Hematopoietic multipotent progenitor cell treated with erythropoietin and hydrocortisone succinate and interleukin-3 and kit ligand, for 17 days (in vitro differentiated cells): Measurements from ENCODE around the gene LONP2.
"Not testable (repeated sequence)": the region's sequence is repeated elsewhere in the genome, so short reads cannot be mapped to it uniquely, and the experiment has no call there.

Experiments used
- DNase-seq: peaks from one replicate; pipeline ENCODE4 v3.0.0-alpha.2; 2015; ENCODE audit warnings: low spot score

LONP2 gene

DNA sequence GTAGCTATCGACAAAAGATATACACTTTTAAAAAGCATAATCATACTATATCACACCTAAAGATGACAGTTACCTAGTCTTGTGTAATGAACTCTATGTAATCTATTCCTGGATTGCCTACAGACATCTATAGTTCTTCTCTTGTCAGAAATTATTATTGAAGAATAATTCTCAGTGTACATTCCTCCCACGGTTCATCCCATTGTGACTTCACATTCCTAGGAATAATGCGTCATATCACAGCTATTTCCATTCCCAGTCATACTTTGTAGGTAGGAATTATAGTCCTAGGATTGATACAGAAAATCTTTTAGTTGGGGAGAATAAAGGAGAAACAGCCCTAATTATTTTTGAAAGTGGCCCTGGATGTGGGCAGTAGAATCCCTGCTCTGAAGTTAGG, 47.2 kb downstream of the LONP2 start:
- DNase-seq: no peak

DNA sequence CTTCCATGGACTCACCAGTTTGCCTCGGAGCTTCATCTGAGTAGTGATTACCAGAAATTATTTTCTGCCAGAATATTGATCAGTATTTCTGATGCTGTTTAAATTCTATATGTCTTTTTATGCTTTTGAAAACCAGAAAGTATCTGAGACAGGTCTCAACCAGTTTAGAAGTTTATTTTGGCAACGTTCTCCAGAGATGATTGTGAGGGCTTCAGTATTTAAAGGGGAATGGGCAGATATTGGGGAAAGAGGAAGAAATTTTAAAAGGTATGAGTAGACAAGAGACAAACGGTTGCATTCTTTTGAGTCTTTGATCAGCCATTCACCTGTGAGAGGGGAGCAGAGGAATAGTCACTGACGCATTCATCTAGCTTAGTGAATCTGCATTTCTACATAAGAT, 47.7 kb downstream of the LONP2 start:
- no peak for DNase-seq

DNA sequence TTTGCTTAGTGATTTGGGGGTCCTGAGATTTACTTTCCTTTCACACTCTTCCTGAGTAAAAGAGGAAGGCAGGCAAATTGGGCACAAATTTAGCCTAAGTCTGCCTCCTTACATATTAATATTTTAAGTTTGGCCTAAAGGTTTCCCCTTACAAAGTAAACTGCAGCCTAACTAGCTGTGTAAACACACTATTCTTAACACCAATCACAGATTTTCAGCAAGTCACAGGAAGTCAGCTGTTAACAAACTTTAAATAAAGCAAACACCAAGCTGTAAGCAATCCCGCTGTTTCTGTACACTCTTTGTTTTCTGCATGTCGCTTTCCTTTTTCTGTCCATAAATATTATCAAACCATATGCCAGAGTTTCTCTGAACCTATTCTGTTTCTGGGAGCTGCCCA, 48.4 kb downstream of the LONP2 start:
- DNase-seq: no peak

DNA sequence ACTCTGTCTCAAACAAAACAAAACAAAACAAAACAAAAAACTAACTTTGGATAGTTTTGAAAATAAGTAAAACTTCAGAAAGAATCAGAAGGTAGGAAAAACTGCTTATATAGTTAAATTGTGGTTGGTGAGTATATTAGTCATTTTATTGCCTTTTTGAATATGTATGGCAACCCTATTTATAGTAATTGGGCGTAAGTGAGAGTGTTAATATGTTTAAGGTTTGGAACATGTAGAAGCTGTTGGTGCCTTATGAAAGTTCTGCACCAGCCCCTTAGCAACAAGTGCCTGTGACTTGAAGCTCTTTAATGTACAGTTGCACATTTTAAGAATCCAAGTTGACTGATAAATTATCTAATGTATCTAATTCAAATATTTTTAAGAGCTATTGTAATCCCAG, 50.6 kb downstream of the LONP2 start:
- DNase-seq: no peak

DNA sequence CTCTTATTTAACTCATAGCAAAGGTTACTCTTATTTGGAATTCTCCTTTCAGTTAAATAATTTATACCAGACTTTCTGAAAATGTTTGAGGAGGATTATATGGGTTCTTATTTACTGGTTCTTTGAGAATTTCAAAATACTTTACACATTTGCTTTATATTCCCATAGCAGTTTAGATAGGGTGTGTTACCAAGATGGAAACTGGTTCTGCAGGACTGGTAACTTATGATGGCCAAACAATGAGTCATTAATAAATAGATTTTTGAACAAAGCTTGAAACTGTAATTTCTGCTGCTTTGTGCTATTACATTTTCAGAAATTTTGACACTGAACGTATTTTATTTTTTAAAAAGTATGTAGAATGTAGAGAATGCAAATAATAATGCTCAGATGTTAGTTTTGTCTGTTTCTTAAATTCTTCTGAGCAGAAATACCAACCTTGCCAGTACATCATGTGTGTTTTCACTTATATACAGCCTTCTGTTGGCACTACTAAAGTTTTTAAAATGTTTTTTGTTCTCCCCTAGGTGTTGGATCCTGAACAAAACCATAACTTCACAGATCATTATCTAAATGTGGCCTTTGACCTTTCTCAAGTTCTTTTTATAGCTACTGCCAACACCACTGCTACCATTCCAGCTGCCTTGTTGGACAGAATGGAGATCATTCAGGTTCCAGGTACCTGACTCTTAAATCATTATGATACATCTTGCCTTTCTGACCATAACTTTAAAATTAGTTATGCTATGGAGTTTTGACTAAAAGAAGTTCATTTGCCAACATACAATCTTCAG, 51.6 kb downstream of the LONP2 start:
- no peak for DNase-seq

DNA sequence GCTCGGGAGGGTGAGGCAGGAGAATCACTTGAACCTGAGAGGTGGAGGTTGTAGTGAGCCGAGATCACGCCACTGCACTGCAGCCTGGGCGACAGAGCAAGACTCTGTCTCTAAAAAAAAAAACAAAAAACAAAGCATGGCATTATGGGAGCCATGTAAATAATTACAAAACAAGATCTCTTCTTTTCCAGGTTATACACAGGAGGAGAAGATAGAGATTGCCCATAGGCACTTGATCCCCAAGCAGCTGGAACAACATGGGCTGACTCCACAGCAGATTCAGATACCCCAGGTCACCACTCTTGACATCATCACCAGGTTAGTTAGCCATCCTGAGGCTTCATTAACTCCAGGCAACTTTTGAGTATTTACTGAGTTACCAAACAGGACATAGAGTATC, 55.4 kb downstream of the LONP2 start:
- DNase-seq: no peak

DNA sequence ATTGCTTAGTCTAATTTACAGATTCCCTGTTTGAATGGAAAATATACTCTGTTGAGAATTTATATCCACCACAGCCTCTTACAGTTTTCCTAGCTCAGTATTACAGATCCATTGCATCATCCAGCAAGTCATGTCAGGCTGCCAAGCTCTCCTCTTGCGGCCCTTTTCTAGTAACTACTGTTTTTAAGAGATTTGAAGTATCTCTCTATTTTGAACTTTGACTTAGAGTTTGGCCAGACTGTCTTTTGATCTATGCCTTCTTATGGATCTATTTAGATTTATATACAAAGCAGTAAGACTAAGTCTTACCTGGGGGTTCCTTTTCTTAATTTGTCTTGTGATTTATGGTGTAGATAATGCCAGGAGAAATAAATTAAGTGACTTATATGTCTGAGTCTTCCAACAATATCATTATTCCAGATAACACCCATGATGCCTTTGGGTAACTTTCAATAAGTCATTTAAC, 56.3 kb downstream of the LONP2 start:
- DNase-seq: peak; percentile 44

DNA sequence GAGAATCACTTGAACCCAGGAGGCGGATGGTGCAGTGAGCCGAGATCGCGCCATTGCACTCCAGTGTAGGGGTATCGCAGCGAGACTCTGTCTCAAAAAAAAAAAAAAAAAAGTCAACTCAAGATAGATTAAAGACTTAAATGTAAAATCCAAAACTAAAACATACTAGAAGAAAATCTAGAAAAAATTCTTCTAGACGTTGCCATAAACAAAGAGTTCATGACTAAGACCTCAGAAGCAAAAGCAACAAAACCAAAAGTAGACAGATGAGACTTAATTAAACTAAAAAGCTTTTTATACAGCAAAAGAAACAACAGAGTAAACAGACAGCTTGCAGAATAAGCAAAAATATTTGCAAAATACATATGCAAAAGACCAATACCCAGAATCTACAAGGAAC, 64.4 kb downstream of the LONP2 start:
- no peak for DNase-seq

DNA sequence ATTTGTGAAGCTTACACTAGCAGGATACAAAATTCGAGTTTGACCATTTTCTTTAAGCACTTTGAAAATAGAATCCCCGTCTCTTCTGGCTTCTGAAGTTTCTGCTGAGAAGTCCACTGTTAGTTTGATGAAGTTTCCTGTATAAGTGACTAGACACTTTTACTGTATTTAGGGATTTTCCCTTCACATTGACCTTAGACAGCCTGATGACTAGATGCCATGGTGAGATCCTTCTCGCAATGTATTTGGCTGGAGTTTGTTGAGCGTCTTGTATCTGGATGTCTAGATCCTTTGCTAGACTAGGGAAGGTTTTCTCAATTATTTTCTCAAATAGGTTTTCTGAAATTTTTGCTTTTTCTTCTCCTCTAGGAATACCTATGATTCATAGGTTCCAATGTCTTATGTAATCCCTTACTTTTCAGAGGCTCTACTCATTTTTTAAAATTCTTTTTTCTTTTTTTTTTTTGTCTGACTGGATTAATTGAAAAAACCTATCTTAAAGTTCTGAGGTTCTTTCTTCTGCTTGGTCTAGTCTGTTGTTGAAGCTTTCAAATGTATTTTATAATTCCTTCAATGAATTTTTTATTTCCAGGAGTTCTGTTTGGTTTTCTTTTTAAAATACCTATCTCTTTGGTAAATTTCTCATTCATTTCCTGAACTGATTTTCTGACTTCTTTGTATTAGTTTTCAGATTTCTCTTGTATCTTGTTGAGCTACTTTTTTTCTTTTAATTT, 67.0 kb downstream of the LONP2 start:
- DNase-seq: no peak

DNA sequence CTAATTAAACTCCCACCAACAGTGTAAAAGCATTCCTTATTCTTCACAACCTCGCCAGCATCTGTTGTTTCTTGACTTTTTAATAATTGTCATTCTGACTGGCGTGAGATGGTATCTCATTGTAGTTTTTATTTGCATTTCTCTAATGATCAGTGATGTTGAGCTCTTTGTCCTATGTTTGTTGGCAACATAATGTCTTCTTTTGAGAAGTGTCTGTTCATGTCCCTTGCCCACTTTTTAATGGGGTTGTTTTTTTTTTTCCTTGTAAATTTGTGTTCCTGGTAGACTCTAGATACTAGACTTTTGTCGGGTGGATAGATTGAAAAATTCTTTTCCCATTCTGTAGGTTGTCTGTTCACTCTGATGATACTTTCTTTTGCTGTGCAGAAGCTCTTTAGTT, 69.8 kb downstream of the LONP2 start:
- not testable (repeated sequence) for DNase-seq

DNA sequence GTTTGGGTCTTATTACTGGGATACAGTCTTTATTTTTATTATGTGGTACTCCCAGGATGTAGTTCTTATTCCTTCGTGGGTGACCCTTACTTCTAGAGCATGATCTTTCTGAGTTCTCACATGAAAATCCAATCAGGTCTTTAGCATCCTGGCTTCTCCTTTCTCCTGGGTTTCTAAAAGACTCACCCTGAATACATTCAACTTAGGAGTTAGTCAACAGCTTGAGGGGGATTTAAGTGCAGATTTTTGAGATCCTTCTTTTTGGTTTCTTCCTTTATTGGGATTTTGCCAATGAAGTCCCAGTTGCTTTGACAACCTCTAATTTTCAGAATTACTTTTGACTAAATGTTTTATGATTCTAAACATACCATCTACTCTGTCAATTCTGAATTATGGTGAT, 72.9 kb downstream of the LONP2 start:
- no peak for DNase-seq

DNA sequence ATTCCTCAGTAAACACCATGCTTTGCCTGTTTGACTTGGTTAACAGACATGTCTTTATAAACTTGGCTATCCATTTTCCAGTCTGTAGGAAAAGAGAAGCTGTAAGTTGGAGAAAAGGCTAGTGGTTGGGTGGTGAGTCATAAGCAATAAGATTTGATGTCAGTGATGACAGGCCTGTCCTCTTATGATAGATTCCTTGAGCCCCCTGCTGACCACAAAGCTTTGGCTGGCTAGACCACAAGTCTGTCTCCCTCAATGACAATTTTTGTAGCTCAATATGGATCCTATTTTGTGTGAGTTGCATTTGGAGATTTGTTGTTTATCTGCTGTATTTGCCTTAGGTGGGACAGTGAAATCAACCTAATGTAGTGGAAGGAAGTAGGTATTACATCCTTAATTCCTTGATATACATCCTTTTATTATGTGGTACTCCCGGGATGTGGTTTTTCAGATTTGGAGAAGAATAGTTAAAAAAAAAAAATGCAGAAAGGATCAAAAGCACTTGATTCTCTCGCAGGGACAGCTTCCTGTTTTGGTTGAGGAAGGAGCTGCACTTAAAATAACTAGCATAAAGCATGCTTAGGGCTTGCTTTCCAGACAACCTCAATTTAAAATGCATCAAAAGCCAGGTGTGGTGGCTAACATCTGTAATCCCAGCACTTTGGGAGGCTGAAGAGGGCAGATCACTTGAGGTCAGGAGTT, 73.7 kb downstream of the LONP2 start:
- no peak for DNase-seq

DNA sequence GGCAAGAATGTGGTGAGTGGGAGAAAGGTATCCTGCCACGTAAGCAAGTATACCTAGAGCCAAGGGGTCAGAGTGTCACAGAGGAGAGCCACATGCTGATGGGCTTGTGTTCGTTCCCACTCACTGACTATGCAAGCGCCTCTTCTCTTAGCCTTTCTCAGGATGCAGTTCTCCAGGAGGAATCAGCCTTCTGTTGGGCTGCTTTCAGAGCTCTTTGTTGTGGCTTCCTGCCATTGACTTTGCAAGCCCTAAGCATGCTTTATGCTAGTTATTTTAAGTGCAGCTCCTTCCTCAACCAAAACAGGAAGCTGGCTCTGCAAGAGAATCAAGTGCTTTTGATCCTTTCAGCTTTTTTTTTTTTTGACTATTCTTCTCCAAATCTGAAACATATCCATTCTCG, 74.5 kb downstream of the LONP2 start:
- DNase-seq: no peak

DNA sequence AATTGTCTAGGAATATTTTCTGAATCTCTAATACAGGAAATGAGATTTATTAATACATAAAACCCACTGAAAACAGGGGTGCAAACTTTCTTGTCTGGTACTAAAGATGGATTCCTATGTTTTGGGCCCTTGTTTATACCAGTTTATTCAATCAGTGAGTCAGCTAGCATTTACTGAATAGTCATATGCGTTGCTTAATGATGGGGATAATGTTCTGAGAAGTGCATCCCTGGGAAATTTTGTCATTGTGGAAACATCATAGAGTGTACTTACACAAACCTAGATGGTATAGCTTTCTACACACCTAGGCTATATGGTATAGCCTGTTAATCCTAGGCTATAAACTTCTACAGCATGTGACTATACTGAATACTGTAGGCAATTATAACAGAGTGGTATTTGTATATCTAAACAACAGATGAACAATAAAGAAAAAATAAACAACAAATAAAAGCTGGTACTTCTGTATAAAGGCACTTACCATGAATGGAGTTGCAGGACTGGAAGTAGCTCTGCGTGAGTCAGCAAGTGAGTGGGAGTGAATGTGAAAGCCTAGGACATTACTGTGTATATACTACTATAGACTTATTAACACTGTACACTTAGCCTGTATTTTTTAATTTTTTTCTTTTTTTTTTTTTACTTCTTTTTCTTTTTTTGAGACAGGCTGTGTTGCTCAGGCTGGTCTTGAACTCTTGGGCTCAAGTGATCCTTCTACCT, 77.4 kb downstream of the LONP2 start:
- no peak for DNase-seq

DNA sequence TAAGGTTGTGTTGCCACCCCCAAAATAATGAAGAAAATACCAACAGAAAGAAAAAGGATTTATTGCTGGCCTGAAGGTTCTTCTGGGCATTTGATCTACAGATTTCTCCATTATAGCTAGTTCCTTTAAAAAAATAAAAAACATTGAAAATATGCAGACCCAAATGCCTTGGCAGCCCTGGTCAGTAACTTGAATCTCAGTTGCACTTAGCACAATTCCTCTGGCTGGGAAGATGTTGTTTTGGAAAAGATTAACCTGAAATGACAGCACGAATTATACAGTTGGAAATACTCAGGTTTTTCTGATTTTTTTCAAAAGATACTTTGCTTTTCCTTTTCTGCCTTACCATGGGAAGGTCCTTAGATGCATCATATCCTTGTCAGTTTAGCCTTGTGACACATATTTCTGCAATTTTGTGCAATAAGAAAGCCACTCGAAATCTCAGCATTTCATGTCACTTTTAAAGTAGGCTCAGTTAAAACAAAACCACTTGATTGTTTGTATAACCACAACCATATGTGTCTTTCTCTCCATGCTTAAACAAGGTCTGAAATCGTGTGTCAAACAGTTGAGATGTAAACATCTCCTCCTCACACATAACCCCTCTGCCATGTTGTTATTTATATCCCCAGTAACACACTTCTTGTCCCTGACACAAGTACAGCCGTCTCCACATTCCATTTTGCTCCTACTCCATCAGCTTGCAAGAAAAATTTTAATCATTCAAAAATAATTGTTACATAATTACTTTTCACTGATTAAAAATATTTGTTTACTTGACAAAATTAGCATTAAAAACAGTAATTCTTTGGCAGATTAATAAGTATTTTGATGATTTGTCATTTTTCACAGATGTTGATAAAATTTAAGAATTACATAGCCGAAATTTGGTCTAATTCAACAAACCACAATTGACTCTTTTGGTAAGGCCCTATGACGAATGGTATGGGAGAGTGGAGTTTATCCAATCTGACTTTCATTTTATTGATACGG, 80.0 kb downstream of the LONP2 start:
- DNase-seq: no peak

DNA sequence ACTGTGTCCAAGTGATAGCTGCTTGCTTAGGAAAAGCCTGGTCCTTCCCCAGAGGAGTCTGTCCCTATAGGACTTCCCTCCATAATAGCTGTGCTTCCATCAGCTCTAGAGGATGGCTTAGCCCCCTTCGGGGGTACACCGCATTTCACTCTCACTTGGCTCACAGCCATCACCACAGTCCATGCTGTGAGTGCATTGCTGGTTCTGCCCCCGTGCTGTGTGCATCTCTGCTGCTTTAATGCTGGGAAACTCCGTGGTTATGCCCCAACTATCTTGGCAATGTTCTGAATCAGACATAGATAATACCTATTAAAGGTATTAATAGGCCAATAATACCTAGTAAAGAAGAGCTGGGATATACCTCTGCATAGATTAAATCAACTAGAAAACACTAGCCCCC, 82.8 kb downstream of the LONP2 start:
- DNase-seq: no peak

DNA sequence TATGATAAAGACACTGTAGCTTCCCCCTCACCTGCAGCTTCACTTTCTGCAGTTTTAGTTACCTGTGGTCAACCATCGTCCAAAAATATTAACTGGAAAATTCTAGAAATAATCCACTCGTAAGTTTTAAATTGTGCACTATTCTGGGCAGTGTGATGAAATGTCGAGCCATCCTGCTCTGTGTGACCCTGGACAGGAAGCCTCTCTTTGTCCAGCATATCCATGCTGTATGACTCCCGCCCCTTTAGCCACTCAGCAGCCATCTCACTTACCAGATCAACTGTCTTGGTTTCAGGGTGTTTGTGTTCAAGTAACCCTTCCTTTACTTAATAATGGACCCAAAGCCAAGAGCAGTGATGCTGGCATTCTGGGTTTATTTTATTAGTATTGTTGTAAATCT, 85.0 kb downstream of the LONP2 start:
- DNase-seq: no peak

DNA sequence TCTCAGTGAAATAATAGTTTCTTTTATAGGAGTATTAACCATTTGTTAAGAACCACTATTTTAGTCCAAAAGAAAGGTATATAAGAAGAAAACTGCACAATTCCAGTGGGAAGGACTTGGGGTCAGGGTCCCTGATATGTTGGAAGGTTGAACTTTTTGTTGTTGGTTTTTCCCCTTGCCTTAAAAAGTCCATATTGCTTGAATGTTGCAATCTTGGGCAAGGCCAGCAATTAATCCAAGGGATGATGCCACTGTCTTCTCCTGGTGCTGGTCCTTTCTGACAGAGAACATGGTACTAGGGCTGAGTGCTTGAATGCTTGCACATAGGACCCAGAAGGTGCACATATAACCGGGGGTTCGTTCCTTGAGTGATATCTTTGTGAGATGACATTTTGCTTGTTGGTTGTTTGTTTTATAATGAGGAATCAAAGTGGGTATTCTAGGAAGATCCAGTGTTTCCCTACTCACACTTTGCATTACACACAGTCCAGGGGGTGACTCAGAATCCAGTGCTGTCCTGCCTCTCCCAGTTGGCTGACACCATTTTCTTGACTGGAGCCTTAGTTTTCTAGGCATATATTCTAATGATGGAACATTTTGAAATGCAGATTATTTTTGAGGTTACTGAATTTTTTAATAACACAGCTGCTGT, 86.2 kb downstream of the LONP2 start:
- DNase-seq: no peak

DNA sequence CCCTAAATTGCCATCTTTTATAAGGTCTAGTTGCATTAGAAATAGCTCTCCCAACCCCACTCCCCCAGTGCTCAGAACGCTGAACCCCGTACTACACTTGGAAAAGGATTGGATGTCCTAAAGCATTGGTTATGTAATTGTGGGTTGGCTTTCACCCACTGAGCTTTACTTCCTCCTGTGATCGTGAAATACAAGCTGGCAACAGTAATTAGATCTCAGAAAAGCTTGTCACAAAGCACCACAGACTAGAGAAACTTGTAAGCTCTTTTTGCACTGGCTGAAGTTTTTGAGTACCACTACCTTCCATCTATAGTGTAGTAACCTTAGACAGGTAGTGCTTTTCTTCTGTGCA, 86.7 kb downstream of the LONP2 start:
- DNase-seq: no peak

DNA sequence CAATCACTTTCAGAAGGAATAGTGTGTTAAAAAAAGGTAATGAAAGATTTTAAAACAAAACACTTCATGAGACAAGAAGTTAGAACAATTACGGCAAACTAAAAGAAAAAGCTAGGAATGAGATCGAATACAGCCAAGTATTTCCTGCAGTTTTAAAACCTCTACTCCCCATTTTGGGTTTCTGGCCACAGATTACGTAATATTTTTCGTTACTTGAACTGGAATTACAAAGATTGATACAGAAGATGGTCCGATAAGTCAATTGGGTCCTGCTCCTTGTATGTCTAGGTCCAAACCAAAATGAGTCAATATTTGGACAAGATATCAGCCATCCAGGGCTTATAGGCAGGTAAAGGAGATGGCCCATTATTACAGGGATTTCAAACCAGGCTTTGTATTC, 88.9 kb downstream of the LONP2 start:
- no peak for DNase-seq

DNA sequence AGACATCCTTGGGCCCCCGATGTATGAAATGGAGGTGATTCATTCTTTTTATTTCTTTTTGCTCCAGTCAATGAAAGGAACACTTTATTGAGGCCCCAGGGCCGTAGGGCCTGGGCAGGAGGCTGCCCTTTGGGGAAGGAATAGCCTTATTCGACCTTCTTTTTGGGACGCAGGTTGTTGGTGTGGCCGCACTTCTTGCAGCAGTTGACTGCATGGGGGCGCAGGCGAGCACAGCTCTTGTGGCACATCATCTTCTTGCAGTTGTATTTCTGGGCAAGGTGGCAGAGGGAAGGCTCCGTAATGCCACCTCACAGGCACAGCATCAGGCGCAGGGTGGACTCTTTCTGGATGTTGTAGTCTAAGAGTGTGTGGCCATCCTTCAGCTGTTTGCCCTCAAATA, 90.2 kb downstream of the LONP2 start:
- DNase-seq: no peak
